ENCODE results near the gene SLC17A5.
"Not testable (repeated sequence)": the region's sequence is repeated elsewhere in the genome, so short reads cannot be mapped to it uniquely, and the experiment has no call there.

The SLC17A5 gene

DNA sequence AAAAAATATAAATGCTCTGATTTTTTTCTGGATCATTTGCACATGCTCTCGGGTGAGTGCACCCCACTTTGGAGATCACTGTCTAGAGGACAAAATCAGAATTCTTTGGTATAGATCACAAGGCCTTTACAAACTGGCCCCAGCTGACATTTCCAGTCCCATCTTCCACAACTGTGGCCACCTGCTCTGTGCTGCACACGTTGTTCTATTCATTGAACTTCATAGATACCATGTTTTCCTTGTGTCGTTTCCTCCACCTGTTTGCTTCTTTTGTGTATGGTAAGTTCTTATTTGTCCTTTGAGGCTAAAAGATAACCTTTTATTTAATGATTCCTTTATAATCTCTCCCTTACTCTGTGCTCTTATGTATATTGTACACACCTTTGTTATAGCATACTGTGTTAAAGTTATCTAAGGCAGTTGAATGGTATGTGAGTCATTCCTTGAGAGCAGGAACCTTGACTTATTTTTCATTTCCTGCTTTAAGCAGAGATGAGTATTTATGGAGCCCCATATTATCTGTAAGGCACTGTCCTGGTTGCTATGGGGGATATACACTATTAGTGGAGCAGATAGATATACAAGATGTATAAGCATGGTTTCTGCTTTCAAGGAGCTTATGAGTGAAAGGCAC is 12.0 kb upstream of the SLC17A5 start:
- DNase-seq = no peak

DNA sequence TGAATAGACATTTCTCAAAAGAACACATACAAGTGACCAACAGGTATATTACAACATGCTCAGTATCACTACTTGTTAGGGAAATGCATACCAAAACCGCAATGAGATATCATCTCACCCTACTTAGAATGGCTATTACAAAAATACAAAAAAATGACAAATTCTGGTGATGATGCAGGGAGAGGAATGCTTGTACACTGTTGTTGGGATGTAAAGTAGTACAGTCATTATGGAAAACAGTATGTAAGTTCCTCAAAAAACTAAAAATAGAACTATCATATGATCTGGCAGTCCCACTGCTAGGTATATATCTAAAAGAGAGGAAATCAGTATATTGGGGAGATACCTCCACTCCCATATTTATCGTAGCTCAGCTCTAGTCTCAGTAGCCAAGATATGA is 10.9 kb upstream of the SLC17A5 start:
- DNase-seq = no peak

DNA sequence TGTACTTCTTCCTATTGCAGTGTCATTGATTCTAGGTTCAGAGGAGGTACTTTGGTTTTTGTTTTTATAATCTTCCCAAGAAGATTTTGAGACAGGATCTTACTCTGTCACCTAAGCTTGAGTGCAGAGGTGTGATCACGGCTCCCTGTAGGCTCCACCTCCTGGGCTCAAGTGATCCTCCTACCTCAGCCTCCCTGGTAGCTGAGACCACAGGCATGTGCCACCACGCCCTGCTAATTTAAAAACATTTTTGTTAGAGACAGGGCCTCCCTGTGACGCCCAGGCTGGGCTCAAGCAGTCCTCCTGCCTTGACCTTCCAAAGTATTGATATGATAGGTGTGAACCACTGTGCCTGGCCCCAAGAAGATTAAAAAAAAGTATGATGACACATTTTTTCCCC is 3.4 kb upstream of the SLC17A5 start:
- no peak for DNase-seq

DNA sequence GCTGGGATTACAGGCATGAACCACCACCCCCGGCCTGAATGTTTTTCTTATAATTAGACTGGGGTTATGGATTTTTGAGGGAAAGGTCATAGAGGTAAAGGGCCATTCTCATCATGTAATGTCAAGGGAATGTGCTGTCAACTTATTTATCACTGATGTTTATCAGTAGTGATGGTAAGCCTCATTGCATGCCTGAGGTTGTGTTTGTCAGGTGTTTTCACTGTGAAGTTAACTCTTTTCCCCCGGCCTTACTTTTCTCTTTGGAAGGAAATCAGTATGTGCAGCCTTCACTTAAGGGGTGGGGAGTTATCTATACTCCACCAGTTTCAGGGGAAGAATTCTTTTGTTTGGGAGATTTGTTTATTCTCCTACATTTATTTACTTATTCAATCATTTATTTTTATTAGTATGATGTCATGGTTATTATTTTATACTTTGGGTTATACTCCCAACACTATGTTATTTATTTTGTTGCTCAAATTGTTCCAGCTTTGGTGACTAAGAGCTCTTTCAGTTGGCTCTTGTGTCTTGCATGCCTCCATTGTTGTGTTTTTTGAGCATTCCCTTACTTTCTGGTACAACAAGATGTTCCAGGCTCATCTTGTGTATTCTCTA is 2.8 kb upstream of the SLC17A5 start:
- DNase-seq = no peak

DNA sequence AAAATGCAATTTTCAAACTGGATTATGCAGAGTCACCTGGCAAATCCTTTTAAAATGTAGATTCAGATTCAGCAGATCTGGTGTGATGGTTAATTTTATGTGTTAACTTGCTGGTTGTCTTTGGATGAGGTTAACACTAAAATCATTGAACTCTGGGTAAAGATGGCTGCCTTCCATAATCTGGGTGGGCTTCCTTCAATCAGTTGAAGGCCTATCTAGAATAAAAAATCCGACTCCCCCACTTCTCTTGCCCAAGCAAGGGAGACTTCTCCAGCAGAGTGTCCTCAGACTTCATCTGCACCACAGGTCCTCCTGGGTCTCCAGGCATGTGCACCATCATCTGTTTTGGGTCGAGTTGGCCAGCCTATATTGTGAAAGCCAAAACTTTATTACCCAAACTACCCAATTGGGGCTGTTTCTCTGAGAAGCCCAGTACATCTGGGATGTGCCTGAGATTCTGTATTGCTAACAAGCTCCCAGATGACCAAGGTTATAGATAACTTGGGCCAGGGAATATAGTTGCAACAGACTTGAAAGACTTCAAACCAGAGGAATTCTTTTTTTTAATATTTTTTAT is 1.6 kb upstream of the SLC17A5 start:
- no peak for DNase-seq

DNA sequence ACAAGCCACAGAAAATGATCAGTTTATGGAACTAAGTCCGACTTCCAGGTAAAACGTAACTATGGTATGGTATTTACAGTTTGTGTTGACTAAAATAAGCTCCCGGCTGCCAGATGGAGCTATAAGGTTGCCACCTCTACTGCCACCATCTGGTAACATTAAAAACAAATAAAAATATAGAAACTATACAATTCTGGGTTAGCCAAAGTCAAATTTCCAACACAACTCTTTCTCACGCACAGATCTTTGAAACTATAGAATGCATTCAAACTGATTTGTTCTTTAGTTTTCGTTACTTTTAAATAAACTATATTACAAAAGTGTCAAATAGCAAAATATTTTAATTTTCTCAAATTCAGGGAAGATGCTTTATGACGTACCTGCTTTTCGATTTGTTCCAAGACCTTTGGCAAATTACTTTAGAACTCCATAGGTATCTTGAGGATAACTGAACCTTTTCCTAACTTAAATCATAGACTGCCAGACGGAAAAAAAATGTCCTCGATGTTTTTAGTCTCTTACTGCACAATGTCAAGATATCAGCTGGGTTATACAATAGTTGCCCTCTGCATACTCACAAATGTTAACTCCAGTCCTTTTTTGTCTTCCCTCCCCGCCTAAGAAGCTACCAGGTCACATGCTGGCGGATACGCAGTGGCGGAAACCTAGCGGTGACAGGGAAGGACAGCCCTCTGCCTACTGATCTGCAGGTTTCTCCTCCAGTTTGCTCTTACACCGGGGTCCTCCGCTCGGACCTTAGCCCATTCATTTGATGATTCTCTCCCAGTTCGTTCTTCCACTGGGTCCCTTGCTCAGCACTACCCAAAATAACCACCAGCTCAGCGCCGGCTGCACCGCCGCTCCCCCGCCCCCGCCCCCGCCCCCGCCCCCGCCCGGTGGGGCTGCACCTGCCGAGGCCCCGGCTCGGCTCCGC is 888 bp downstream of the SLC17A5 start:
- peak; percentile 68 for DNase-seq

DNA sequence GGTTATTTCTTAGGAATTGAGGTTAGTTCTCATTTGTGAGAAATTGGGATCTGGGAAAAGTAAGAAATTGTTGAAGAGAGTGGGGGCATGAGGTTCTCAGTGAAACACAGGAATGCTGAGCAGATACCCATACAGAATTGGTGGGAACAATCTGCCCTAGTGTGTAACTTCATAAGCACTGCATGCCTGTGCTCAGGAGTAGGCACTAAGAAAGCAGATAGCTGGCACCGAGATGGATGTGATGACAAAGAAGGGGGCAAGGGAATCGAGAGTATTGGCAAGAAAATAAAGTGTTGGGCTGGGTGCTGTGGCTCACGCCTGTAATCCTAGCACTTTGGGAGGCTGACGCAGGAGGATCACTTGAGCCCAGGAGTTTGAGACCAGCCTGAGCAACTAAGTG is 4.0 kb downstream of the SLC17A5 start:
- DNase-seq = no peak

DNA sequence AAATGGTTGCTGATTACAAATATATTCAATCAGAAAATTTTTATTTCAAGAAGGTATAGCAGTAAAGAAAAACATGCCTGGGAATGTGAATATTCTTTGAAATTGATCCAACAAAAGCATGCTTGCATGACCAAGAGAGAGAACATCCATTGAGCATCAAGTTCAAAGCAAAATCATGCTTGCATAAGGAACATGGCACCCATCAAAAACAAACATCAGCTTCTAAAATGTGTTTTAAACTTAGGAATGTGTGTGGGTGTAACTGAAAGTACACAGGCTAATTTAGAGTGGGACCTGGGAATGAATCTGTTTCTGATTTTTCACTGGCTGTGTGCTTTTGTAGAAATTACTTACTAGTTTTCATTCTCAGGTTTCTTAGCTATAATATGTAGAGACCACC is 5.6 kb downstream of the SLC17A5 start:
- DNase-seq = no peak

DNA sequence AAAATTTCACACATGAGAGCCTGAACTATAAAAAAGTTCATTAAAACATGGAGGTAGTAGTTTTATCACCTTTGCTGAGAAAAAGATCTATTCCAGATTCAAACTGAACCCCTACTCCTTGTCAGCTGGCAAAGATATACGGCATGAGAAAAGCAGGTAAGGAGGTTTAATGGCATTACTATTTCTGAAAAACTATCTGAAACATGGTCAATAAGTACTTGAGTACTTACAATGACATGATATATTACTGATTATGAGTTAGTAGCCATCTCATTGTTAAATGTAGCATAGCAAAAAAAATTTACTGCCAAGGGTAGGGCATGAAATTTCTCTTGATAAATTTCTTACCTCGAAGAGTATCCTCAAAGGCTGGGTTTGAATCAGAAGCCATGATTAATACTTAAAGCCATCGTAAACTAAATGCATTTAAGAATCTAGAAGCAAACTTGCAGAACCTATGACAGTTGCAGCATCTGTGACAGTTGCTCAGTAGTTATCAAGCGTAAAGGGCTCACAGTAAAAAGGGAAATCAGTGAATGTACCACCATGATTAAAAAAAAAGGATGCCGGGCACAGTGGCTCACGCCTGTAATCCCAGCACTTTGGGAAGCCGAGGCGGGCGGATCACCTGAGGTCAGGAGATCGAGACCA is 8.7 kb downstream of the SLC17A5 start:
- no peak for DNase-seq

DNA sequence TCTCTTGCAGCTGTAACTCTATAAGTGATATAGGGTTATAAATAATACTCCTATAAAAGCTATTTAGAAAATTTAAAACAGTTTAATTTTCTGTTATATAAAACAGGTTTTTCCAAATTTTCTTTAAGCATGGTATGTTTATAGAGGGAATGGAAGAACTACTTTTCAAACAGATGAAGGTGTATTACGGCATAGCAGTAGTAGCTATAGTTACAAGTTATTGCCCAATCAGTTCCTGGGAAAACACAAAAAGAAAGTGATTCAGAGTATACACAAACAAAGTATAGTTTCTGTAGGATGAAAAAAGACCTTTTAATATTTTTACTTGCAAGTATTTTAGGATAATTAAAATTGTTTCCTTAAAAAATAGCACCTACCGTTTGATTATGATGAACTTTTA is 9.8 kb downstream of the SLC17A5 start:
- DNase-seq = no peak

DNA sequence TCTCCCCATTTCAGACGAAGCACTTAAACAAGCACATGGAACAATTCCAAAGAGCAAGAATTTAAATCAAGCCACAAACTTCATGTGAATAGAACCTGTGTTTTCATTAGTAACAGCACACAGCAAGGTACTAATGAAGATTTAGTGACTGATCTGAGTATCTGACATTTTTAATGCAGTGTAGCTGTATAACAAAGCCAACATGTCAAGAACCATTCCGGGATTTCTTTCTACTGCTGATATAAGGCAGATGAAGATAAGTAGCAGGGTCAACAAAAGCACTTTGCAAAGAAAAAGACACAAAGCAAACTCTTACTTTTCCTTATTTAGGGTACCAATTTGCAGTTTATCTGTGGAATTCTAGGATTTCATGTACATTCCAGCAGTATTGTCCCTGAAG is 11.3 kb downstream of the SLC17A5 start:
- no peak for DNase-seq

DNA sequence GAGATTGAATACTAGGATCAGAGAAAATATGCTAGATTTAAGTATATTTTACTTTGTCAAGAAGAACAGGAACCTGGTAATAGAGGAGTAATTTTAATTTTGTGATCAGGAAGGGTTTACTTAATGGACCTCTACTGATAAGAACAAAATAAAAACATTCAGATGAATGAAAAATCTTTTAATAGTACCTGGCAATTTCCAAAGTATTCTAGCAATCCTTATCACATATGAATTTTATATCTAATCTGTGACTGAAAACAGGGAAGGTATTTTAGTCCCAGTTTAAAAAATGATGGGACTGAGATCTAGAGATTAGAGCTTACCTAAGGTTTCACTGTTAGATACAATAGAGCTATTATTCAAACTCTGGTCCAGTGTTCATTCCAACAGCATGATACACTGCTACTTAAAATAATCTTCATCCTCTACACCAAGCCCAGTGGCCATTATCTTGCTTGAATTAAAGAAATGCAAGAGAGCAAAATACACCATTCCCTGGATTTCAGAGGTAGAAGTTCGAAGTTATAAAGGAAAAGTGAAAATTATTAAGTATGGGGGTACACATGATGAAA is 13.5 kb downstream of the SLC17A5 start:
- no peak for DNase-seq

DNA sequence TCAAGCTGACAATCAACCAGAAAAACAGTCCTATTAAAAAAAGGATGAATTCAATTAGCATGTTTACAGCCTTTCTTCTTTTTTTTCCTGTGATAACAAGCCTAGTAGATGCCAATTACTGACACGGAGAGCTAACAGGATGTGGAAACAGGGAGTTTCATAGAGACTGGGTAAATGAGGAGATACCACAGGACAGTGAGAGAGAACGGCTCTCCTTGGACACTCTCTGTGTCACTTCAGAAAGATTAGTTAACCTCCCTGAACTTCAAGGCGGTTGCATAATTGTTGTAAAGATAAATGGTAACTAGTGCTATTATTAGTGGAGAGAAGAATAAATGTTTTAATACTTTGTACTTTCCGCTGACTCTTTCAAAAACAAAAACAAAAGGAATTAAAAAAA is 14.8 kb downstream of the SLC17A5 start:
- no peak for DNase-seq

DNA sequence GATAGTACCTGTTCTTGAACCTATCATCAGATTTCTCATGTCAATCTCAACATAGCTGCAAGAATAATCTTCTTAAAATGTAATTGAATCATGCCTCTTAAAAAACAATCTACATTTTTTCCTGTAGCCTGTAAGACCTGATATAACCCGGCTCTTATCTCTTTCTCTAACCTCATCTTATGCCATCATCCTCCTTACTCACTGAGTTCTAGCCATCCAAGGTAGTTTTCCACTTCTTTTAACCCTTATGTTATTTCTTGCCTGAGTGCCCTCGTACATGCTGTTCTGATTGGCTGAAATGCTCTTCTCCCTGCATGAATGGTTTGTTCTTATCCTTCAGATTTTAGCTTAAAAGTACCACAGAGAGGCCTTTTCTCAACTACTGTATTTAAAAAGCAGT is 16.4 kb downstream of the SLC17A5 start:
- DNase-seq = no peak

DNA sequence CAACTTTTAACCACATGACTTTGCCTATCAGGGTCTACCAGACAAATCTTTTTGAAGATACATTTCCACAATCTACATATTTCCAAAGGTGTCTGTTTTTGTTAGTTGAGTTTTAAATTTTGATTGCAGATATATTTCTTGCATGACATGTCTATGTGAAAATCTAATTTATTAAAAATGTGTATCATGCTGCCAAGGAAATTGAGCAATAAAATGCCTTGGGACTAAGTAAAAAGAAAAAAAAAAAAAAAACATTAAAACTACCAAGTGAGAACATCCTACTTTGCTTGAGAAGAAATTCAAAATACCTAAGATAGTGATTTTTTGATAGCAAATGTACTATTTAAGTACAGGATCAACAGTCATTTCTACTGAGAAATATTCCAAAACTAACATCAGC is 17.7 kb downstream of the SLC17A5 start:
- DNase-seq = no peak

DNA sequence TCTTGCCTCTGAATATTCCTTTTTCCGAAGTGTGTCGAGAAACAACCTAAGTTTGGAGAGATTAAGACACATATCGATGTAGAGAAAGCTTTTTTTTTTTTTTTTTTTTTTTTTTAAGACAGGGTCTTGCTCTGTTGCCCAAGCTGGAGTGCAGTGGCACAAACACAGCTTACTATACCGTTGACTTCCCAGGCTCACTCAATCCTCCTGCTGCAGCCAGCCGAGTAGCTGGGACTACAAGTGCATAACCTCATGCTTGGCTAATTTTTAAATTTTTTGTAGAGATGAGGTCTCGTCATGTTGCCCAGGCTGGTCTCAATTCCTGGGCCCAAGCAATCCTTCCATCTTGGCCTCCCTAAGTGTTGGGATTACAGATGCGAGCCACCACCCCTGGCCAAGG is 21.4 kb downstream of the SLC17A5 start:
- DNase-seq = no peak

DNA sequence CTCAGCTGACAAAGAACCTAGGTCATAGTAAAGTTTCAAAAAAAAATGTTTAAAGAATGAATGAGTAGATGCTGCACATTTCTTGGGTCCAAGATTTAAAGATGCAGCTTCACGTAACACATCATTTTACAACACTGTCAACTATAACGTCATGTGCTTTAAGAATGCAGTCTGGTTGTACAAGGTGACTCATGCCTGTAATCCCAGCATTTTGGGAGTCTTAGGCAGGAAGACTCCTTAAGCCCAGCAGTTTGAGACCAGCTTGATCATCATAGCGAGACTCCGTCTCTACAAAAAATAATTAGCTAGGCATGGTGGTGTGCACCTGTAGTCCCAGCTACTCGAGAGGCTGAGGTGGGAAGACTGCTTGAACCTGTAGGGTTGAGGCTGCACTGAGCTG is 21.9 kb downstream of the SLC17A5 start:
- no peak for DNase-seq

DNA sequence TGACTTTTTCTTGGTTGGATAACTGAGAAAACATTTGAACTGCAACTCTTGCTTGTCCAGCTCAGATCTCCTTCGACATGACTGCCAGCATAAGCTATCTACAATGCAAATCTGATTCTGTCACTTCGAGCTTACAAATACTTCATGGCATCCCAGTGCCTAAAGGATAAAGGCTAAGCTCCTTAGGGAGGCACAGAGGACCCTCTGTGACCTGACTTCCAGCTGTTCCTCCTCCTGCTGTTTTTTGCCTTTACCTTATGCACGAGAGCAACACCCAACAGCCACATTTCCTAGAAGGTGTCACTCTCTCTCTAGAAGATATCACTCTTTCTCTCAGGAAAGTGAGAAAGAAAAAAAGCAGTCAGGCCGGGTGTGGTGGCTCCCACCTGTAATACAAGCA is 23.4 kb downstream of the SLC17A5 start:
- no peak for DNase-seq

DNA sequence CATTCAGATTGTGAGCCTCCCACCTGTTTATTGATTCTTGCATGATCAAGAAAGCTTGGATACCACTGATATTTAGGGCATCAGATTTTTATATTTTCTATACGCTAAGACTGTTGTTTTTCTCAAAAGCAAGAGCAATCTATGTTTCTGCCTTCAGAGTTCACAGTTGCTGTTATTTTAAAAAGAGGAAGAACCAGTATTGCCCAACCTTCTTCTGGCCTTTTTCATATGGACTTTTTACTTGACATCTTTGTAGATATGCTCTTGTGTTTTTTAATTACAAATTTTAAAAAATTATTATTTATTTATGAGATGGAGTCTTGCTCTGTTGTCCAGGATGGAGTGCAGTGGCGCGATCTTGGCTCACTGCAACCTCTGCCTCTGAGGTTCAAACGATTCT is 28.9 kb downstream of the SLC17A5 start:
- DNase-seq = no peak

DNA sequence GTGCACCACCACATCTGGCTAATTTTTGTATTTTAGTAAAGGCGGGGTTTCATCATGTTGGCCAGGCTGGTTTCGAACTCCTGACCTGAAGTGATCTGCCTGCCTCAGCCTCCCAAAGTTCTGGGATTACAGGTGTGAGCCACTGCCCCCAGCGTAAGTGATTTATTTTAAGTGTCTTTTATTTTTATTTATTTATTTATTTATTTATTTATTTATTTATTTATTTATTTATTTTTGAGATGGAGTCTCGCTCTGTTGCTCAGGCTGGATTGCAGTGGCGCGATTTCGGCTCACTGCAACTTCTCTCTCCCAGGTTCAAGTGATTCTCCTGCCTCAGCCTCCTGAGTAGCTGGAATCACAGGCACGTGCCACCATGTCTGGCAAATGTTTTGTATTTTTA is 30.3 kb downstream of the SLC17A5 start:
- DNase-seq = not testable (repeated sequence)

DNA sequence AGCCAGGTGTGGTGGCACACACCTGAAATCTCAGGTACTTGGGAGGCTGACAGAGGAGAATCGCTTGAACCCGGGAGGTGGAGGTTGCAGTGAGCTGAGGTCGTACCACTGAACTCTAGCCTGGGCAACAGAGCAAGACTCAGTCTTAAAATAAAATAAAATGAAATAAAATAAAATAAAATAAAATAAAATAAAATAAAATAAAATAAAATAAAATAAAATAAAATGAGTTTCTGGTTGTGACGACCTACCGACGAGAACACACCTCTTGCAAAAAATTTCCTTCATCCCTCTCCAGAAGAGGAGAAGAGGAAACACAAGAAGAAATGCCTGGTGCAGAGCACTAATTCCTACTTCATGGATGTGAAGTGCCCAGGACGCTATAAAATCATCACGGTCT is 35.7 kb downstream of the SLC17A5 start:
- DNase-seq = not testable (repeated sequence)

DNA sequence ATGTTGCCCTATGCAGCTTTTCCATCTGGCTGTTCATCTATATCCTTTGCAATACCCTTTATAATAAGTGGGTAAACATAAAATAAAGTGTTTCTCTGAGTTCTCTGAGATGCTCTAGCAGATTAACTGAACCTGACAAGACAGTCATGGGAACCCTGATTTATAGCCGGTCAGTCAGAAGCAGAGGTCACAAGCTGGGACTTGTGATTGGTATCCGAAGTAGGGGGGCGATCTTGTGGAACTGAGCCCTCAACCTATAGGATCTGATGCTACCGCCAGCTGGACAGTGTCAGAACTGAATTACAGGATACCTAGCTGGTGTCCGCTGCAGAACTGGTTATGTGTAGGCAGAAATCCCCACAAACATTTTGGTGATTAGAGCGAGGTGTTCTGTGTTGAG is 39.0 kb downstream of the SLC17A5 start:
- DNase-seq = no peak
